Measurements from ENCODE around the gene CCDC60.

GRCh38 chr12:119431151-119431550, 96.6 kb downstream of the CCDC60 start:
- TF ChIP-seq, protein P1, sequence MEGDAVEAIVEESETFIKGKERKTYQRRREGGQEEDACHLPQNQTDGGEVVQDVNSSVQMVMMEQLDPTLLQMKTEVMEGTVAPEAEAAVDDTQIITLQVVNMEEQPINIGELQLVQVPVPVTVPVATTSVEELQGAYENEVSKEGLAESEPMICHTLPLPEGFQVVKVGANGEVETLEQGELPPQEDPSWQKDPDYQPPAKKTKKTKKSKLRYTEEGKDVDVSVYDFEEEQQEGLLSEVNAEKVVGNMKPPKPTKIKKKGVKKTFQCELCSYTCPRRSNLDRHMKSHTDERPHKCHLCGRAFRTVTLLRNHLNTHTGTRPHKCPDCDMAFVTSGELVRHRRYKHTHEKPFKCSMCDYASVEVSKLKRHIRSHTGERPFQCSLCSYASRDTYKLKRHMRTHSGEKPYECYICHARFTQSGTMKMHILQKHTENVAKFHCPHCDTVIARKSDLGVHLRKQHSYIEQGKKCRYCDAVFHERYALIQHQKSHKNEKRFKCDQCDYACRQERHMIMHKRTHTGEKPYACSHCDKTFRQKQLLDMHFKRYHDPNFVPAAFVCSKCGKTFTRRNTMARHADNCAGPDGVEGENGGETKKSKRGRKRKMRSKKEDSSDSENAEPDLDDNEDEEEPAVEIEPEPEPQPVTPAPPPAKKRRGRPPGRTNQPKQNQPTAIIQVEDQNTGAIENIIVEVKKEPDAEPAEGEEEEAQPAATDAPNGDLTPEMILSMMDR (IDR thresholded peaks at IDR 0.05): no peak
- TF ChIP-seq POLR2A (IDR thresholded peaks at IDR 0.05; ENCODE audit: low read depth): no peak
- no peak for TF ChIP-seq POLR2AphosphoS5 (IDR thresholded peaks at IDR 0.05)

Measured in esophagus muscularis mucosa (tissue), 3 donors.